ENCODE measurements around the gene TENM4.

Gene TENM4

DNA sequence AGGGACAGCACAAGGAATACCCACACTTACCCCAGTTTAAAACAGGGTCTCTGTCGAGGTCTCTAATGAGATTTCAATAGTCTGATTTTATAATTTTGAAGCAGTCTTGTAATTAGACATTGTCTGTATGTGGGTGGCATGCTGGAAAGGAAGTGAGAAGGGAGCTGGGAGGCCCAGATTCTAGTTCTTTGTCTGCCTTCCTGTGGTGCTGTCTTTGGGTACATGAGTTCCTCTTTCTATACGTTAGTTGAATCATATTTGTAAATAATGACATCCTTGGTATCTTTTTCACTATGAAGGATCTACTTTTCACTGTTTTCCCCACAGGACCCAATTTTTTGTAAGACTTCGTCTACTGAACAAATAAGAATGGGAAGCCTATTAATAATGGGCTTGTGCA is 42.0 kb upstream of the TENM4 start:
- Histone ChIP-seq H4K20me1 (ENCODE audit: control insufficient read depth, insufficient read depth, low read depth, low read length) (no peaks in the 10 kb centered on the region), H3K9me2 (replicated peaks; ENCODE audit: control insufficient read depth, low read length) (no peaks in the 10 kb centered on the region), H3K36me3 (ENCODE audit: control insufficient read depth, low read length) (no peaks in the 10 kb centered on the region), H3F3A (ENCODE audit: control insufficient read depth, insufficient read depth) (no peaks in the 10 kb centered on the region), H3K27ac (ENCODE audit: low read depth, low read length) (no peak overlapping the region), H3K4me2 (ENCODE audit: low read length) (no peak overlapping the region), H3K4me1 (ENCODE audit: control insufficient read depth, low read length) (0 out of 2 replicates have a peak, but pooled peaks cover 5% of the 10 kb centered on the region), H3K9me3 (ENCODE audit: control insufficient read depth, insufficient read depth, low read length) (no peaks in the 10 kb centered on the region), H3K4me3 (ENCODE audit: low read length) (no peak overlapping the region), H3K79me2 (ENCODE audit: control insufficient read depth, low read length) (no peaks in the 10 kb centered on the region), H3K27me3 (ENCODE audit: control insufficient read depth, low read length) (no peaks in the 10 kb centered on the region)
- TF ChIP-seq CTCF (IDR thresholded peaks at IDR 0.05; ENCODE audit: low read depth, low read length, poor library complexity, severe bottlenecking) = no peak
- TF ChIP-seq EZH2phosphoT487 (IDR thresholded peaks at IDR 0.05; ENCODE audit: borderline replicate concordance, low read length) = no peak

DNA sequence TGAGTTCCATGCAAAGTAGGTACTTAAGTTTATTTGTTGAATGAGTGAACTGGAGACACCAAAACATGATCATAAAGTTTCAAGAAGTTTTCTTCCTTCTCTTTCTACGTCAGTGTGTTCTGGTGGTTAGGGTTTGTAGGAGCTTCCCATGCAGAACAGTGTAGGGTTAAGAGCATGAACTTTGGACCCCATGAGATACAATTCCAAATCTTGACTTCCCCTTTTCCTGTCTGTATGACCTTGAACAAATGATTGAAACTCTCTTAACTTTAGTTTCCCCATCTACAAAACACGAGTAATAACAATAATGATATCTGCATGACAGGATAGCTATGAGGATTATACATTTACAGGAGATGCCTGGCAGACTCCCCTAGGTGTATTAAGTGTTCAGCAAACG is 41.0 kb upstream of the TENM4 start:
- H3K4me2 ChIP-seq (ENCODE audit: low read length) = no peak overlapping the region

DNA sequence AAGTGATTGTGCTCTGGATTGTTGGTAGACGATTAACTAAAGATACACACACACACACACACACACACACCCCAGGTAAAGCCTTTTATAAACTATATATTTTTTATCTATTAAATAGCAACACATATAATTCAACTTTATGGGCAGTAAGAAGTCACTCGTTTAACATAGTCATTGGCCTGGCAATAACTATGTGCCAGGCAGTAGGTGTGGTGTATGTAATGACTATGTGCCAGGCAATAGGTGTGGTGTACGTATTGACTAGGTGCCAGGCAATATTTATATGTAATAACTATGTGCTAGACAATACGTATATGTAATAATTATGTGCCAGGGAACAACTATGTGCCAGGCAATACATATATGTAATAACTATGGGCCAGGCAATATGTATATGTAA is 40.0 kb upstream of the TENM4 start:
- TF ChIP-seq EZH2phosphoT487 (IDR thresholded peaks at IDR 0.05; ENCODE audit: borderline replicate concordance, low read length) = no peak
- TF ChIP-seq CTCF (IDR thresholded peaks at IDR 0.05; ENCODE audit: low read depth, low read length, poor library complexity, severe bottlenecking) = no peak
- Histone ChIP-seq H3K79me2 (ENCODE audit: control insufficient read depth, low read length) (no peaks in the 10 kb centered on the region), H3K9me3 (ENCODE audit: control insufficient read depth, insufficient read depth, low read length) (no peaks in the 10 kb centered on the region), H4K20me1 (ENCODE audit: control insufficient read depth, insufficient read depth, low read depth, low read length) (no peaks in the 10 kb centered on the region), H3K36me3 (ENCODE audit: control insufficient read depth, low read length) (no peaks in the 10 kb centered on the region), H3F3A (ENCODE audit: control insufficient read depth, insufficient read depth) (no peaks in the 10 kb centered on the region), H3K4me1 (ENCODE audit: control insufficient read depth, low read length) (0 out of 2 replicates have a peak, but pooled peaks cover 5% of the 10 kb centered on the region), H3K4me2 (ENCODE audit: low read length) (no peak overlapping the region), H3K9me2 (replicated peaks; ENCODE audit: control insufficient read depth, low read length) (no peaks in the 10 kb centered on the region), H3K27me3 (ENCODE audit: control insufficient read depth, low read length) (no peaks in the 10 kb centered on the region), H3K4me3 (ENCODE audit: low read length) (no peak overlapping the region), H3K27ac (ENCODE audit: low read depth, low read length) (no peak overlapping the region)

More for the DNA sequence above, 41.0 kb upstream of the TENM4 start:
- Histone ChIP-seq H4K20me1 (ENCODE audit: control insufficient read depth, insufficient read depth, low read depth, low read length) (no peaks in the 10 kb centered on the region), H3F3A (ENCODE audit: control insufficient read depth, insufficient read depth) (no peaks in the 10 kb centered on the region), H3K4me1 (ENCODE audit: control insufficient read depth, low read length) (0 out of 2 replicates have a peak, but pooled peaks cover 5% of the 10 kb centered on the region), H3K9me2 (replicated peaks; ENCODE audit: control insufficient read depth, low read length) (no peaks in the 10 kb centered on the region), H3K9me3 (ENCODE audit: control insufficient read depth, insufficient read depth, low read length) (no peaks in the 10 kb centered on the region), H3K36me3 (ENCODE audit: control insufficient read depth, low read length) (no peaks in the 10 kb centered on the region), H3K4me3 (ENCODE audit: low read length) (no peak overlapping the region), H3K79me2 (ENCODE audit: control insufficient read depth, low read length) (no peaks in the 10 kb centered on the region), H3K27me3 (ENCODE audit: control insufficient read depth, low read length) (no peaks in the 10 kb centered on the region), H3K27ac (ENCODE audit: low read depth, low read length) (no peak overlapping the region)
- TF ChIP-seq EZH2phosphoT487 (IDR thresholded peaks at IDR 0.05; ENCODE audit: borderline replicate concordance, low read length) (no peak), CTCF (IDR thresholded peaks at IDR 0.05; ENCODE audit: low read depth, low read length, poor library complexity, severe bottlenecking) (no peak)

Data from DOHH2 (cell line).